GM23338 (cell line): Measurements from ENCODE around the gene CA5B. TPM values are rescaled to one million over a fixed set of nuclear protein-coding genes. Genes with fewer than 3 reads are reported as not detected.

Experiments
- ATAC-seq: fragments of 200-7000 bp; cut with Tn5 transposase; 3 replicates; pipeline ENCODE4 v1.9.1; 2020
- DNase-seq: peaks from one replicate; pipeline ENCODE4 v3.0.0-alpha.2; 2015; ENCODE audit warnings: low spot score
- H2AFZ ChIP-seq: fragments of 200-600 bp; sonication (generic); 2 replicates; pipeline ENCODE4 v1.8.0; 2016; ENCODE audit warnings: antibody characterized with exemption, mild to moderate bottlenecking, moderate library complexity
- H3F3A ChIP-seq: fragments of 200-600 bp; sonication (generic); replicated peaks from 2 replicates; pipeline ENCODE4 v1.8.0; 2017; ENCODE audit warnings: antibody characterized with exemption, mixed run types, low read depth
- H3K27ac ChIP-seq: fragments of 200-600 bp; sonication (generic); 2 replicates; pipeline ENCODE4 v1.6.1; 2016; ENCODE audit warnings: low read depth
- H3K27me3 ChIP-seq: fragments of 200-600 bp; sonication (generic); 2 replicates; pipeline ENCODE4 v1.8.0; 2016; ENCODE audit warnings: mild to moderate bottlenecking, mixed run types, moderate library complexity; ENCODE audit not compliant: insufficient read depth
- H3K36me3 ChIP-seq: fragments of 200-600 bp; sonication (generic); 2 replicates; pipeline ENCODE4 v1.8.0; 2016; ENCODE audit warnings: mild to moderate bottlenecking; ENCODE audit not compliant: insufficient read depth
- H3K4me1 ChIP-seq: fragments of 200-600 bp; sonication (generic); 2 replicates; pipeline ENCODE4 v1.8.0; 2016; ENCODE audit warnings: mild to moderate bottlenecking, moderate library complexity; ENCODE audit not compliant: insufficient read depth
- H3K4me2 ChIP-seq: fragments of 200-600 bp; sonication (generic); 2 replicates; pipeline ENCODE4 v1.7.1; 2017; ENCODE audit warnings: mixed run types
- H3K4me3 ChIP-seq: fragments of 200-600 bp; sonication (generic); 2 replicates; pipeline ENCODE4 v1.6.1; 2016; ENCODE audit warnings: mixed run types
- H3K79me2 ChIP-seq: fragments of 200-600 bp; sonication (generic); replicated peaks from 2 replicates; pipeline ENCODE4 v1.8.0; 2017; ENCODE audit warnings: mild to moderate bottlenecking; ENCODE audit not compliant: insufficient read depth
- H3K9me2 ChIP-seq: fragments of 200-600 bp; sonication (generic); 2 replicates; pipeline ENCODE4 v1.8.0; 2017; ENCODE audit not compliant: insufficient read depth
- H4K20me1 ChIP-seq: fragments of 200-600 bp; sonication (generic); replicated peaks from 2 replicates; pipeline ENCODE4 v1.8.0; 2017; ENCODE audit warnings: mild to moderate bottlenecking; ENCODE audit not compliant: insufficient read depth
- H3K27ac Mint-ChIP-seq: 2 replicates; pipeline ENCODE4 v1.8.0; 2020; ENCODE audit warnings: inconsistent platforms, mild to moderate bottlenecking, moderate library complexity, mixed read lengths
- H3K27me3 Mint-ChIP-seq: 3 replicates; pipeline ENCODE4 v1.8.0; 2022; ENCODE audit warnings: low read depth, mild to moderate bottlenecking, moderate library complexity, mixed read lengths, inconsistent platforms; ENCODE audit not compliant: insufficient read depth, poor library complexity
- H3K36me3 Mint-ChIP-seq: 3 replicates; pipeline ENCODE4 v1.8.0; 2021; ENCODE audit warnings: low read depth, mild to moderate bottlenecking, inconsistent platforms, moderate library complexity, mixed read lengths
- H3K4me1 Mint-ChIP-seq: 3 replicates; pipeline ENCODE4 v1.8.0; 2020; ENCODE audit warnings: mild to moderate bottlenecking, inconsistent platforms, mixed read lengths
- H3K4me3 Mint-ChIP-seq: 3 replicates; pipeline ENCODE4 v1.8.0; 2021; ENCODE audit warnings: moderate library complexity, mild to moderate bottlenecking, inconsistent platforms, mixed read lengths
- H3K9me3 Mint-ChIP-seq: 3 replicates; pipeline ENCODE4 v1.8.0; 2020; ENCODE audit warnings: moderate library complexity, mild to moderate bottlenecking, inconsistent platforms, mixed read lengths
- CTCF ChIP-seq, 2 experiments: fragments of 200-600 bp in 1 of 2; sonication (generic) in 1 of 2; conservative IDR thresholded peaks; 2 replicates each; pipeline versions ENCODE4 v1.5.1 to v1.6.1; 2016 to 2017; ENCODE audit warnings: antibody characterized with exemption in 2 of 2, low read depth in 2 of 2, mild to moderate bottlenecking in 2 of 2, moderate library complexity in 1 of 2
- EZH2 ChIP-seq: fragments of 200-600 bp; sonication (generic); IDR thresholded peaks from one replicate; pipeline ENCODE4 v1.8.0; 2017; ENCODE audit warnings: antibody characterized with exemption, mild to moderate bottlenecking, low read depth; ENCODE audit not compliant: unreplicated experiment
- JUNB ChIP-seq: IDR thresholded peaks from one replicate; pipeline ENCODE4 v1.6.1; 2016; ENCODE audit warnings: antibody characterized with exemption; ENCODE audit not compliant: unreplicated experiment
- POLR2AphosphoS5 ChIP-seq: IDR thresholded peaks from 2 replicates; pipeline ENCODE4 v1.6.1; 2016; ENCODE audit warnings: antibody characterized with exemption, low read depth
- STAT1 ChIP-seq: IDR thresholded peaks from one replicate; pipeline ENCODE4 v1.6.1; 2016; ENCODE audit warnings: antibody characterized with exemption; ENCODE audit not compliant: unreplicated experiment
- ZNF114 ChIP-seq: fragments of 250-450 bp; sonication (Bioruptor Pico); IDR thresholded peaks from 2 replicates; pipeline ENCODE4 v1.5.0; 2020; ENCODE audit warnings: mild to moderate bottlenecking, moderate library complexity
- ZNF462 ChIP-seq: fragments of 250-450 bp; sonication (Bioruptor Pico); IDR thresholded peaks from 2 replicates; pipeline ENCODE4 v1.5.0; 2020; ENCODE audit warnings: mild to moderate bottlenecking, moderate library complexity
- polyA plus RNA-seq: library from polyadenylated mRNA; unstranded; fragments of >200 nt; fragmentation: Nextera tagmentation; extraction: Ambion mirVana; gene quantifications from 2 replicates; pipeline ENCODE4 v1.2.1, GENCODE V29; 2016
- total RNA-seq: library from RNA; depleted of rRNA; stranded (reverse); fragments of >200 nt; shearing (Covaris generic); gene quantifications from 2 replicates; pipeline ENCODE4 v1.2.3, GENCODE V29; 2014

The CA5B gene
- total and polyA plus RNA-seq, 2 experiments from 2014 or later = 4.8 to 6.1 TPM

- TF ChIP-seq CTCF (conservative IDR thresholded peaks at IDR 0.05; ENCODE audit: low read depth in 2 of 2) (no peak), ZNF114 (CRISPR knock-in tag) (no peak), STAT1 (no peak), ZNF462 (CRISPR knock-in tag) (no peak), EZH2 (no peak)
Observed at GRCh38 chrX:15721911-15722310, 16.2 kb upstream of the CA5B start (continued).

GRCh38 chrX:15723887-15724517 lies 14.1 kb upstream of the CA5B start:
- ATAC-seq (no peak), DNase-seq (no peak)
- Mint-ChIP-seq H3K9me3 (no peaks in the 10 kb centered on the region; the same call in 2 of the 3 replicates), H3K4me1 (peaks cover 4% of the 10 kb centered on the region), H3K27me3 (no peaks in the 10 kb centered on the region), H3K36me3 (no peaks in the 10 kb centered on the region; the same call in 2 of the 3 replicates), H3K27ac (no peak overlapping the region), H3K4me3 (no peak overlapping the region)
- no peak overlapping the region for H2AFZ ChIP-seq
- H4K20me1 ChIP-seq = no peaks in the 10 kb centered on the region
- no peaks in the 10 kb centered on the region for H3K36me3 ChIP-seq
- no peaks in the 10 kb centered on the region for H3F3A ChIP-seq
- no peaks in the 10 kb centered on the region for H3K27me3 ChIP-seq
- peaks cover 6% of the 10 kb centered on the region; the same call in 1 of the 2 replicates for H3K4me1 ChIP-seq
- no peak overlapping the region for H3K4me3 ChIP-seq
- H3K4me2 ChIP-seq = no peak overlapping the region
- no peak overlapping the region for H3K27ac ChIP-seq
- no peaks in the 10 kb centered on the region for H3K79me2 ChIP-seq
- H3K9me2 ChIP-seq = no peaks in the 10 kb centered on the region
- TF ChIP-seq EZH2 (no peak), STAT1 (no peak), POLR2AphosphoS5 (no peak), ZNF114 (CRISPR knock-in tag) (no peak), JUNB (no peak), ZNF462 (CRISPR knock-in tag) (no peak)
